NCI-H226 (cell line): ENCODE results near the gene OR6S1.
A peak's percentile ranks its signal among the peaks of the same experiment; 100 is the strongest.
"Not testable (repeated sequence)": the region's sequence is repeated elsewhere in the genome, so short reads cannot be mapped to it uniquely, and the experiment has no call there.

Experiments used
- DNase-seq: peaks from one replicate; pipeline ENCODE4 v3.0.0-alpha.2; 2015

The OR6S1 gene

DNA sequence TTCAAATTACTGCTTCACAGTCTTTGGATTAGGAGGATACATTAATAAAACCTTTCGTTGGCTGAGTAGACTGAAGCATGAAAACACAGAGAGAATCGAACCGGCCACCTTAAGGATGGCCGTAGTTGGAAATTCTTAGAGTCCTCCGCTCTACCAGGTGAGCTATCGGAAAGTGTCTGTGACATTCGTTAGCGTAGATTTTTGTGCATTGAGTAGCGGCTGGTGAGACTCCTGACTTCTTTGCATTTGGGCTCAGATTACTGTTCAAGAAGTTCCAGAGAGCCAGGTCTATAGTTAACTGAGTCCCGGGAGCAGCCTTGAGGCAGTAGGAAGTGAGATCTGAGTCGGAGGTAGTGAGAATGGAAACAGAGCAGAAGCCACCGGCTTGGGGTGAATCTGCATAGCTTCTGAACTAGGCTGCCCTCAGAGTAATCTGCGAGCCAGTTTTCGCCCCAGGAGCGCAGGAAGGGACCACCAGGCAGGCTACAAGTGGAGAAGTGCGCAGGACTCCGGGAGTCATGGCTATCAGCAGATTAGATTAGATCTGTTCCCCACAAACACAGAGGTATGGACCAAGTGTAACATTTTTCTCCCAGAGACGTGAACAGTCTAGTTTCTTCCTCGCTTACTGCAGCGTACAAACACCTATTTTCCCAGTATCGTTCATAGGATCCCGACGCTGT is 11.0 kb downstream of the OR6S1 start:
- peak; percentile 39 for DNase-seq

DNA sequence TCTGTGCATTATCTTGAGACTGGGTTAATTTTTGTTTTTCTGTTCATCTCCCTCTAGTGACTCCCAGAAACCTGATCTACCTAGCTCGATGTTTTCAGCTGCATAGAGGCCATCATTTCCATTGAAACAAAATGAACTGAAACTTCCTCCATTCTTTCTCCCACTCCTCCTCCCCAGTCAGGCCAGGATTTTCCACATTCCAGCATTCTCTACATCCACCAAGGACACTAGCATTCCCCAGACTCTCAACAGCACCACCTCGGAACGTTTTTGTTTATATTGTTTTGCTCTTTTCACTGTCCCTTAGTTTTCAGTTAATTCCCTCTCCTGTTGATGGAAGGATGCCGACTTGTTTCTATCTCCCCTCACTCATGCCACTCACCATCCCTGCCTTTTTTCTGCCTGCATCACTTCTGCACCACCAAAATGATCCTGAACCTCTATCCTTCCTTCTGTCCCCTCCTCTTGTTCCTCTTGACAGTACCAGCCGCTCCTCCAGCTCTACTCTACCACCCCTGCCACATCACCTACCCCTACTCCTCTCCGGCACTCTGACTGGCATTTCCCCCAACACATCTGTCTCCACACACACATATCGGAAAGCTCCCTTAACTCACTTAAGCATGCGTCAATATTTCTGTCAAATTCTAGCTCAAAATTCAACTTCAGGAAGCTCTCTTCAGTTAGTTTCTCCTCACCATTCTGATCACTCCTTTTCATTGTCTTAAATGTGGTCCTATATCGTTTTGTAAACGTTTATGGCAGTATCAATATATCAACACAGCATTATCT is 13.2 kb downstream of the OR6S1 start:
- no peak for DNase-seq

DNA sequence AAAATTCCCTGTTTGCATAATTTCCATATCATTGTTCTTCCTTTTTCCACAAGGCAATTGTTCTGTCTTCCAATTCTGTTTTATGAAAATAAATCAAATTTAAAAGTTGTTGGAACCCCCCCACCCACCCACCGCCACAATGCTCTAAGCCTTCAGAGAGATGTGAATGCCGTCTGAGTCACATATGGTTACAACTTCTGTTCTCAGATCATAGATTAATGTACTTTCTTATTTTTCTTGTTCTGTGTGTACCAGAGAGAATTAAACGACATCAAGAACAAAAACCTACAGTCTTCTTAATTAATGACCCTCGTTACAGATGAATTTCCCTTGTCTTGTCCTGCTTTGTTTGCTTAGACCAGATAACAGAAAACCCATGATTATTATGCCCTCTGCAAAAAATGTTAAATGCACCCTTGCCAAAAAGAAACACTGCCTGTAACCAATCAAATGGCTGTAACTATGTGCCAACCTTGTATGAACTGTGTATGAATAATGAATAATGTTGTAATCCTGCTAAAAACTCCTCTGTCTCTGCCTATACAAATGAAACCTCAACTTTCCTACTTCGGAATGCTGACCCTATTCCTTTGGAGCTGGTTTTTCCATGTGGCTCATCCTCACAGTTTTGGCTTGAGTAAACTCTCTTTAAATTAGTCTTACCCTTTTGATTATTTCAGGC is 14.0 kb downstream of the OR6S1 start:
- DNase-seq = no peak

DNA sequence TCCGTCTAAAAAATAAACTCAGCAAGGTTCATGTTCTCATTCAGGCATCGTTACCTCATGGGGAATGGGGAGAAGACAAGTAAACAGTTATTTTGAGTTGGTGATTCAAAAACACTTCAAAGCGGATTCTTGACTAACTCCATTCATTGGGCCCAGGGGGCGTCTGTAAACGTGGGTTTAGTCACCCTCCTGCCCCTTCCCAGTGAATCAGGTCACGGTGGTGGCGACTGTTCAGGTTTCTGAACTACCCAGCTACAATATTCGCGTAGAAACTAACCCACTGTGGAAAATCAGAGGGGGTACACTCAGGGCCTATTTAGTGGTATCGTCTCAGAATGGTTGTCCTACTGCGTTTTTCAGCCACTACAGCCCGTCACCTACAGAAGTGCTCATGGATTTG is 15.2 kb downstream of the OR6S1 start:
- no peak for DNase-seq

DNA sequence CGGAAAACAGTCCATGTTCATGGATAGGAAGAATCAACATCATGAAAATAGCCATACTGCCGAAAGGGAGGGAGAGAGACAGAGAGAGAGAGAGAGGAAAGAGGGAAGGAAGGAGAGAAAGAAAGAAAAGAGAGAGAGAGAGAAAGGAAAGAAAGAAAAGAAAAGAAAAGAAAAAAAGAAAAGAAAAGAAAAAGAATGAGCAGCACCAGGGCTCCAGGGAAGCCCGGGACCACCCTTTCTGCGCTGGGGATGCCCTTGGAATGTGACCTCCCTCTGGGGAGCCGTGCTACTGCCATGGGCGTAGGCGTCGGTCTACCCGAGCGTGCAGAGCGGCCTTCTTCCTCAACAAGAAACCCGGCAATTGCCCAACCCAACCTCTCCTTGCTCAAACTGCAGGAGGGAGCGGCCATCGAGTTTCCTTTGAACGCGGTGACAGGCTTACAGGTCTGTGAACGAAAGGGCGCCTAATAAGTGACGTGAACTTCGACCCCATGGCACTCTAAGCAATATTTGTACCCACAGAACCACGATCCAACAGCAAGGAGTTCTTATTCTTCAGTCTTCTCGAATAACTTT is 16.9 kb downstream of the OR6S1 start:
- peak; percentile 37 for DNase-seq

DNA sequence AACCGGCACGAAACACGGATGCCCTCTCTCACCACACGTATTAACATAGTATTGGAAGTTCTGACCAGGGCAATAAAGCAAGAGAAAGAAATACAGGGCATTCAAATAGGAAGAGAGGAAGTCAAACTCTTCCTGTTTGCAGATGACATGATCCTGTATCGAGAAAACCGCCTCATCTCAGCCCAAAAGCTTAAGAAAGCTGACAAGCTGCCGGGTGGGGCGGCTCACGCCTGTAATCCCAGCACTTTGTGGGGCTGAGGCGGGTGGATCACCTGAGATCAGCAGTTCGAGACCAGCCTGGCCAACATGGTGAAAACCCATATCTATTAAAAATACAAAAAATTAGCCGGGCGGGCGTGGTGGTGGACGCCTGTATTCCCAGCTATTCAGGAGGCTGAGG is 17.7 kb downstream of the OR6S1 start:
- DNase-seq = no peak

DNA sequence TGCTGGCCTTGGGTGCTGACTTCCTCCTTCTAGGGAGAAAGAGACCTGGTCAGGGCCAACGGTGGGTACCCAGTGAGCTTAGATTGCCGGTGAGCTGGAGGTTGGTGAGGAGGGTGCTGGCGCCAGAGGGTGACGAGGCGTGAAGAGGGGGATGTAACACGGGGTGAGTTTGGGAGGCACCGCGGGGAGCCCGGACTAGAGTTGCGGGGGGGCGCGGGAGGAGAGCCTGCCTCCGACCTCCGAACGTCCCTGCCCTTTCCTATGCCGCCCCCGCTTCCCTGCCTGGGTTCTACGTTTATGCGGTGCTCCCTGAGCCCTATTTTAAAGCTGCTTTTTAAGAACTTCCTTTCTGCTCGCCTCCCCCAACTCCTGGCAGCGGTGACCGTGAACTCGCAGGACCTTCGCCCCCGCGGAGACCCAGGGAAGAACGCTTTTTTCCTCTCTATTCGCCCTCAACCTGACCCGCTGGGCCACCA is 18.6 kb downstream of the OR6S1 start:
- no peak for DNase-seq

DNA sequence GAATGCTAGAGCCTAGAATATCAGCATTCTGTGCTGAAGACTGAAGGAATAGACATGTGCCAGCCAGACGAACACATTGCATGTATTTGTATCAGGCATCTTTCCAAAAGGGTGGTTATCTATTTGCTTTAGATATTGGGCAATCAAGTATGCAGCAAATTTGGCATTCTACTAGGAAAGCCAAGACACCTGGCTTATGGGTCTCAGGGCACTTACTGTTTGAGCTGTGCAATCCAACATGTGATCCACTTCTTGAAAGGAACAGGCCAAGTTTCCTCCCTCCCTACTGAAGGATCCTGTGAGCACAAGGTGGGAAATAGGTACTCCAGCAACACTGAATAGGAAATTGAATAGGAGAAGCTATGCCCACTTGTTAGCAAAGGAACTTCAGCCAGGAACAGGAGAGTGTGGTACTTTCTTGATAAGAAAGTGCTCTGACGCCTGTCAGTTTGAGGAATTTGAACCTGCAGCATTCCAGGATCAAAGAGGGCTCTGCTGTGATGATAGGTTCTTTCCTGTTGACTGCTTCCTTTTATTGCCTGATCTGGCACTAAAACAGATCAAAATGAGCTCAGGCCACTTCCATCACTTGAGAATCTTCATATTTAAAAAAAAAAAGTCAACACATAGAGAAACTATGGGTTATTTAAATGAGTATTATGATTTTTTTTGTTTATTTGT is 20.6 kb downstream of the OR6S1 start:
- no peak for DNase-seq

DNA sequence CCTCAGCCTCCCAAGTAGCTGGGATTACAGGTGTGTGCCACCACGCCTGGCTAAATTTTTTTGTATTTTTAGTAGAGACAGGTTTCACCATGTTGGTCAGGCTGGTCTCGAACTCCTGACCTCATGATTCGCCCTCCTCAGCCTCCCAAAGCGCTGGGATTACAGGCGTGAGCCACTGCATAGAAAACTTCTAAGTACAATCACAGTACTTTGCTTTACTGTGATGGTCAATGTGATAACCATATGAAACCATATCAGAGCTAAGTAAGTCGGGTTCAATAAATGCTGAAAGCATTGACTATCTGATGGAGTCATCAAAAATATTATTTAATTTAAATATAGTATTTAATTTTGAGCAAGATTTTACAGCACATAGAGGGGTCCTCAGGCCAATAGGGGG is 21.8 kb downstream of the OR6S1 start:
- not testable (repeated sequence) for DNase-seq

DNA sequence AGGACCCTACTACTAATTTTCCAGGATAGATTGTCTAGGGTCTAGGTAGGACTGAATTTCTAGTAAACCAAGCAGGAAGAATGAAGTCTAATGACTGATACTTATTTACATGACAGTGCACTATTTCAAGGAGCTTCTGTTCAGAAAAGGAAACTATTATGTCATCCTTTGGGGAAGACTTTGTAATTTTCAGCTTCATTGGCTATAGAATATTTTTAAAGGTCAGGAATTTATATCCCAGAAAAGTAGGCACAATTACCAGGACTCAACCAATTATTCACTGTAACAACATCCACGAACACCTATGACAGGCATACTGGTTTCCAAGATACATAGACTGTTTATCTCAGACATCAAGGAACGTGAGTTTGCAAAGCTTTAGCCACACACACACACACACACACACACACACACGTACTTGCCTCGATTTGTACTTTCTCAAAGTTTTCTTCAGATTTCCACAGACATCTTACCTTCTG is 23.2 kb downstream of the OR6S1 start:
- no peak for DNase-seq

DNA sequence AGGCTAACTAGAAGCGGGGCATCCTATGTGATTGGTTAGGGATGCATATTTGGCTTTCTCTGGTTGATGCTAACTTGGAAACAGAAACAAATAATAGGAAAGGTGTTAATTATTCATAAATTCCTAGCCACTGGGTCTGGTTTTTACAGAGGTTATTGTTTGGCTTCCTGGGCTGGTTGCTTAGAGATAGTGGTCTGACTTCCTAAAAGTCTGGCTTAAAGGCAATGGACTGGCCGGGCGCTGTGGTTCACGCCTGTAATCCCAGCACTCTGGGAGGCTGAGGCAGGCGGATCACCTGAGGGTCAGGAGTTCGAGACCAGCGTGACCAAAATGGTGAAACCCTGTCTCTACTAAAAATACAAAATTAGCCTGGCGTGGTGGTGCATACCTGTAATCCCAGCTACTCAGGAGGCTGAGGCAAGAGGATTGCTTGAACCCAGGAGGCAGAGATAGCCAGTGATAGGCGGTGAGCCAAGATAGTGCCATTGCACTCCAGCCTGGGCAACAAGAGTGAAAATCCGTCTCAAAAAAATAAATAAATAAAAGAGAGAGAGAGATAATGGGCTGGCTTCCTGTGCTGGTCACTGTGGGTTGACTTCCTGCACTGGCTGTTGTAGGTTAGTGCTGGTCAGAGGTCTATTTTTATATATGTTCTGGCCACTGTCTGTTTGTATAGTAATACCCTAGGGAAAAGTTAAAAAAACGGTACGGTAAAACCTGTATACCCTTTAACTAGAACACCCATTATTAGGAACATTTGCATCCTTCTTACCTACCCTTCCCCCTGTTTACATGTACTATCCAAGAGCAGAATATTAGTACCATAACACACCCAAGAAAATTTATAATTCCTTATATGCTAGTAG is 24.1 kb downstream of the OR6S1 start:
- no peak for DNase-seq

DNA sequence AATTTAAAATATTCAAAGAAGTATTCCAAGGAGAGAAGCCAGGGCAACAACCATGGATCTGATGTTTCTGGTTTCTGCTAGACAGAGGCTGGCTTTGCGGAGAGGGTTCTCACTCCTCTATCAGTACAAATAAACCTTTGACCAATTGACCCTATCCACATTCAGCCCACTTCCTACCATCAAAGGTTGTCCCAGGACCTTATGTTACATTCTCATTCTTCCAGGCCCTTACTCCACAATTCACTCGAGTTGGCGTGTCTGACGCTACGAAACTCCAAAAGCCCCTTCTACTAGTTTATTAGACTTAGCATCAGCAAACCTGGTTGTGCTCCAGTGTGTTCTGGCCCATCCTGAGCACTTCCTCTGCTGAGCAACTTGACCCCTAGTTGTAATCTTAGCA is 25.5 kb downstream of the OR6S1 start:
- no peak for DNase-seq

DNA sequence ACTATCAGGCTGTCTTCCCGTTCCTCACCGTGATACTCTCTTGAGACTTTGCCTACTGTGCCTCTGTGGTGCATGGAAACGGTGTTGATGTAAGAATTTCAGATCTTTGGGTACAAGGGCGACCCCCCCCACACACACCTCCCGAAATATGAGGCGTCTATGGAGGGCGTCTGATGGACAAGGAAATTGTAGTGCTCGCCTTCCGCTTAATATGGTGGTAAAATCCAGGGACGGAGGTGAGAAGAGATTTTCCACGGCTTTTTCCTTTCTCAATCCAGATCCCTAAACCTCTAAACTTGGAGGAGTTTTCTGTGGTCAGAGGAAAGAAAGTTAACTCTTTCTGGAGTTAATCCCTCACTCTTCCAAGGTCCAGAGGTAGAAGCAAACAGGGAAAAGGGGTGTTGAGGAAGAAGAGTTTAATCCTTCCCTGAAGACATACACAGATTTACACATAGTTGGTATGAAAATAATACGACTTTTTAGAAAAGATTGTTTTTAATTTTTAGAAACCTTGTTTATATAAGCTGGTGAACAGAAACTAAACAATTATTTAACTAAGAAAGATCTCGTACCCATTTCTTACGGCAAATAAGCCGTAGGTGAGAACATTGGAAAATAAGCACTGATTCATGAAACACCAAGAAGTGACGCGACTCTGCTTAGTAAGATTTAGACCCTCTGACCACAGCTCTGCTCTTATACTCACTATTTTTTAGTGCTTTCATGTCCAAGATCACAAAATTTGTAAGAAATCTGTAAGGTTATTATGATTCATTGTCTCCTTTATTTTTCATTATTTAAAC is 27.3 kb downstream of the OR6S1 start:
- peak; percentile 33 for DNase-seq

DNA sequence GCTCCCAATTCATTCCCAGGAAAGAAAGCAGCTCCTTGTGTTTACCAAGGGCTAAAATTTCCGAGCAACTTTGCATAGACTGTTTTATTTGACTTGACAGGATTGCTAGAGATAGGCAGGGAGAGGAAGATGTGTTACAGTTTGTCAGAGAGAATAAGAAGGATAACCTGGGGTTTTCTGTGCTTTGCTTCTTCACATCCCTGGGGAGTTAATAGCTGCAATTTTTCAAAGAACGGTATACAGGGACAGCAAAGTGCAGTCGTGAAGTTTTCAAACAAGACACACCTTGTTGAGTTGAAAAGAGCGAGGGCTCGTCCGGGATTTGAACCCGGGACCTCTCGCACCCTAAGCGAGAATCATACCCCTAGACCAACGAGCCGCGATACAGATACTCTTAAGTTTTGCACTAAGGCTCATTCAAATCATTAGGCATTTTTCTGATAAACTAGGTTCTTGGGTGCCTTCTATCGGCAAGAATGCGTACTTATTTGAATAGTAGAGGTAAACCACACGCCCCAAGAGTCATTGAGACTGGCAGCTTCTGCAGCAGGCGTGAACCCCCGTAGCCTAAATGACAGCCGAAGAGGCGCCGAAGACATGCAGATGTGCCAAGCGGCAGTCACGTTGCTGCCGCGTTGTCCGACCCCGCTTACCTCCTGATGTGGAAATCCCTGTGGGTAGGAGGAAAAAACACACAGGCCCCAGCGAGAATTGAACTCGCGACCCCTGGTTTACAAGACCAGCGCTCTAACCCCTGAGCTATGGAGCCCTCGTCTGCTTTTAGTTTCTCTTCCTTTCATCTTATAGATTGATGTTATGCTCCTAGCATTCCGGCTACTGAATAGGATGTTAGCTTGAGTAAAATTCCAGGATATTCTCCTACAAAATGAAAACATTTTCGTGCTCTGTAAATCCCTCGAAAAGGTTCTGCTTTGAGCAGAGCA is 28.1 kb downstream of the OR6S1 start:
- DNase-seq = peak; percentile 97

DNA sequence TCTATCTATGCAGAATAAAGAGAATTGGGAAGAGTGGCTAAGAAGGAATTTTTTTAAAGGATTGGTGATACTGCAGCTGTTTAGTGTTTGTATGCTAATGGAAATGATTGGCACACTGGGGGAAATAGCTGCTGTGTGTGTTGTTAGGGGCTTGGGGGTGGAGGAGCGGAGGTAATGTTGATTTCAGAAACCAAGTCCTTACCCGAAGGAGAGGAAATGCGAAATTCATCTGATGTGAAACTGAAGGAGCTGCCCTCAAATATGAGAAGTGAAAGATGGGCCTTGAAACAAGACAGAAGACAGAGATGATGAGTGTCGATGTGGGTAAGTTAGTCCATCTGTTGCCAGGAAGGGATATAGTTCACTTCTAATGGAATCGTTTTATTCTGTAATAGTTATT is 29.1 kb downstream of the OR6S1 start:
- no peak for DNase-seq

DNA sequence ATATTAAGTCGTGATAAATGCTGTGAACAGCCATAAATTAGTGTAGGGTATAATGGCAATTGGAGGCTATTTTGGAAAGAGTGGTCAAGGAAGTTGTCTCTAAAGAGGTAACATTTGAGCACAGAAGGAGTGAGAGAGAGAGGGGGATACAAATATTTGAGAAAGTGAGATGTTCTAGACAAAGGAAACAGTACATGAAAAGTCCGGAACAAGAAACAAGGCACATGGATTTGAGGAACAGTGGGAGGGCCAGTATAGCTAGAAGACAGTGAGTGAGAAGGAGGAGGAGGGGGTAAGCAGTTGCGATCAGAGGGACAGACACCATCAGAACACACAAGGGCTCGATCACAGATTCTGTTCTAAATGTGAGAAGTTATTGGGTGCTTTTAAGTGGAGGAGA is 30.2 kb downstream of the OR6S1 start:
- DNase-seq = no peak

DNA sequence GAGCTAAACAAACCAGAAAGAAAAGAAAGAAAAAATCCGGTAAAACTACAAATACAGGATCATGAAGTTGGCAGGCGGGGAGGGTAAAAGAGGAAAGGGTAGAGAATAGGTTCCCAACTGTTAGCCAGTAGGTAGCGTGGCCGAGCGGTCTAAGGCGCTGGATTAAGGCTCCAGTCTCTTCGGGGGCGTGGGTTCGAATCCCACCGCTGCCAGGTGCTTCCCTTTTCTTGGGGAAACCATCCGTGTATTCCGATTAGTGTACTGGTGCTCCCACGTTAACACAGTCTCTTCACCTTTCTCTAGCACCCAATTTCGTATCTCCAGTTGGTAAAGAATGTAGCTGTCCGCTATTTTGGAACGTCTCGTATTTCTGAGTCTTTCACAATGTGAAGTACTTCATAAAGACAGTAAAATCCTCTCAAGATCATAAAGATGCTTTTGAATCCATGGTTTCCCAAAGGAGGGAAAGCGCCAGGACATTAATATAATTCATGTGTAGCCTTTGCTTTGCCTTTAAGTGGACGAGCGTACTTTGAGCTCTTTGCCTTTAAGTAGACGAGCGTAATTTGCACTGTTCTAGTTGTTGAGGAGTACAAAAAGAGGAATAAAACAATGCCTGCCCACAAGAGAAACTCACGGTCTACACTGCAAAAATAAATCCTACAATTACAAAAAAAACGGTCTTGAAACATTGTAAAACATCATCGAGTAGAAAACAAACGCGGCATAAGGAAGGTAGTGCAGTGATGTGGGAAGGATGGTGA is 31.3 kb downstream of the OR6S1 start:
- peak; percentile 72 for DNase-seq

DNA sequence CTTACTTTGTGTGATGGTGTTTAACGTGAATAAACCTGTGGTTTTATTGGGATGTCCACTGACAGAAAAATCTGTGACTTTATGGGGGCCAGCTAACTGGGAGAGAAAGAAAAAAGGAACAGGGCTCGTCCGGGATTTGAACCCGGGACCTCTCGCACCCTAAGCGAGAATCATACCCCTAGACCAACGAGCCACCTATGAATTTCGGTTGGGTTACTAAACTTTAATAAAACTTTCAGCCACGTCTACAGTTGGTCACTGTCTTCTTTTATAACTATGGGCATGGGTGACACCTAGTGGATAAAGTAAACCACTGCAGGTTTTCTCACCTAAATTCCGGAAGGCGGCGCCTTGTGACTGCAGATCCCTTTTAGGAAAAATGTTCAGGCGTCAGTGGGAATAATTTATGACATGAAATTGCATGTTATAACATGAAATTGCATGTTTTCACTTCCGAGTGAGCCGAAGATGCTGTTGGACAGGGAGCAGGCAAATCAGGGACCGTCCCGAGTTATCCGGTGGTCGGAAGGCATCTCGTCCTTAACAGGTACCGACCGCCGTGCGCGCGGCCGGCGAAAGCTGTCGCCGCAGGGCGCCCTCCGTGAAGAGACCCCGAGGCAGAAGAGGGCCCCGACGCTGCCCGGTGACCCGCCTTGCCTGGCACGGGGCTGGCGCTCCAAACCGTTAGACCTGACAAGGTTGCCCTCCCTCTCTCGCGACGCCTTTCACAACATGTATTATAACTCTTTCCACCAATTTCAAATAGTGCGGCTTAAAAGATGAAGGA is 32.1 kb downstream of the OR6S1 start:
- DNase-seq = peak; percentile 62
